Ammon's horn (tissue), 1 donor: ENCODE data around the gene SBK3.
"Not testable (repeated sequence)": the region's sequence is repeated elsewhere in the genome, so short reads cannot be mapped to it uniquely, and the experiment has no call there.

ENCODE experiments used
- DNase-seq: peaks from one replicate; pipeline ENCODE4 v3.0.0-alpha.2; 2016; ENCODE audit warnings: low spot score

Gene SBK3

GRCh38 chr19:55516878-55517620 lies 28.3 kb downstream of the SBK3 start:
- peak; percentile 98 for DNase-seq

- DNase-seq, result no peak
Measured at GRCh38 chr19:55508120-55508519, 37.2 kb downstream of the SBK3 start.

GRCh38 chr19:55504981-55505380 lies 40.4 kb downstream of the SBK3 start:
- no peak for DNase-seq

DNA sequence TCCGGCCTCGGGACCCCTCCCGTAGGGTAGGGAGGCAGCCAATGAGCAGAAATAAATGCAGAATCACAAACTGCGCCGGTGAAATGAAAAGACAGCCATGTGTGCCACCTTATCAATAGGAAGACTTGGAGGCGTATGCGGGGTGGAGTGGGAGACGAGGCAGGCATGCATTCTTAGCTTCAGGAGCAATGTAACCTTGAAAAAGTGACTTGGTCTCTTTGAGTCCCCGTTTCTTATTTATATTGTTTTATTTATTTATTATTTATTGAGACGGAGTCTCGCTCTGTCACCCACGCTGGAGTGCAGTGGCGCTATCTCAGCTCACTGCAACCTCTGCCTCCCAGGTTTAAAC lies 41.1 kb downstream of the SBK3 start:
- DNase-seq, result no peak

GRCh38 chr19:55503502-55504251 lies 41.7 kb downstream of the SBK3 start:
- peak; percentile 97 for DNase-seq

- no peak for DNase-seq
Measured at GRCh38 chr19:55503157-55503501, 42.2 kb downstream of the SBK3 start.

DNA sequence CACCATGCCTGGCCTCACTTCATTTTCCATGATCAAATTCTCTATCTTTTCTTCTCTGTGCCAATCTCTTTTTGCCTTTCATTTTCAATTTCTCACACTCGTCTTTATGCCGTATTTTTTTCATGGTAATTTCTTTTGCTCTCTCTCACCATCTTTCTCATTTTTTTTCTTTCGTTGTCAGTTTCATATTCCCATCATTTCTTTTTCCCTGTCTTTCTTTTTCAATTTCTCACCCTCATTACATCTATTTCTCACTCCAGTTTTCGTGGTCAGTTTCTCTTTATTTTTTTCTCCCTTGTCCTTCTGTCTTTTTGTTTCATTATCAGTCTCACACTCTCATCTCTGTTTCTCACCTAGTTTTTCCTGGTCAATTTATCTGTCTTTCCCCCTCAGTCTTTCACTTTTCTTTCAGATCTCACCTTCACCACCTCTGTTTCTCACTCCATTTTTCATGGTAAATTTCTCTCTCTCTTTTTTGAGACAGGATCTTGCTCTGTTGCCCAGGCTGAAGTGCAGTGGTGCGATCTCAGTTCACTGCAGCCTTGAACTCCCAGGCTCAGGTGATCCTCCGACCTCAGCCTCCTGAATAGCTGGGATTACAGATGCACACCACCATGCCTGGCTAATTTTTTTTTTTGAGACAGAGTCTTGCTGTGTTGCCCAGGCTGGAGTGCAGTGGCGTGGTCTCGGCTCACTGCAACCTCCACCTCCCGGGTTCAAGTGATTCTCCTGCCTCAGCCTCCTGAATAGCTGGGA lies 43.0 kb downstream of the SBK3 start:
- DNase-seq, result no peak

DNA sequence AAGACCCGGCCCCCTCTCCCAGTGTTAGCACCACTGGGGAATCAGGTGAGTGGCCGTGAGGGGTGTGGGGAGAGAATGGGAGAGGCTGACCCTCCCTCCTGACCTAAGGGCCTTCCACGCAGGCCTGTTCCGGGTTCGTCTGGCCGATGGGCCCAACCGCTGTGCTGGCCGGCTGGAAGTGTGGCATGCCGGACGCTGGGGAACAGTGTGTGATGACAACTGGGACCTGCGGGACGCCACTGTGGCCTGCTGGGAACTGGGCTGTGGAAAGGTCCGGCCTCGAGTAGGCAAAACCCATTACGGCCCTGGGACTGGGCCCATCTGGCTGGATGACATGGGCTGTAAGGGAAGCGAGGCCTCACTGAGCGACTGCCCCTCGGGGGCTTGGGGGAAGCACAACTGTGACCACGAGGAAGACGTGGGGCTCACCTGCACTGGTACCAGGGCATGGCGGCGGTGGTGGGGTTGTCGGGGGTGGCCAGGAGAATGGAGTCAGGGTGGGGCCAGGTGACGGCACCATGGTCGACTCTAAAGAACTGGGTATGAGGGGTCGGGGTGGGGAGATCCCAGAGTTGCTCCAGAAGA lies 44.9 kb downstream of the SBK3 start:
- DNase-seq, result no peak

- DNase-seq, result no peak
Measured at GRCh38 chr19:55498246-55498840, 47.0 kb downstream of the SBK3 start.

DNA sequence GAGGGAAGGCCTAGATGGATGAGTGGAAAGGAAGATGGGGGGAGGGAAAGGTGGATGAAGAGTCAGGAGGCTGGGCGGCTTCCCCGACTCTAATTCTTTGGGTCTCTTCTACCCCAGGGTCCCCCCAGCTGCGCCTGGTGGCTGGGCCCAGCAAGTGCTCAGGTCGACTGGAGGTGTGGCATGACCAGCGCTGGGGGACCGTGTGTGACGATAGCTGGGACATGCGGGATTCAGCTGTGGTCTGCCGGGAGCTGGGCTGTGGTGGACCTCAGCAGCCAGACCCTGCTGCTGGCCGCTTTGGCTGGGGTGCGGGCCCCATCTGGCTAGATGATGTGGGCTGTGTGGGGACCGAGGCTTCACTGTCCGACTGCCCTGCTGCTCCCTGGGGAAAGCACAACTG lies 47.6 kb downstream of the SBK3 start:
- DNase-seq, result no peak

DNA sequence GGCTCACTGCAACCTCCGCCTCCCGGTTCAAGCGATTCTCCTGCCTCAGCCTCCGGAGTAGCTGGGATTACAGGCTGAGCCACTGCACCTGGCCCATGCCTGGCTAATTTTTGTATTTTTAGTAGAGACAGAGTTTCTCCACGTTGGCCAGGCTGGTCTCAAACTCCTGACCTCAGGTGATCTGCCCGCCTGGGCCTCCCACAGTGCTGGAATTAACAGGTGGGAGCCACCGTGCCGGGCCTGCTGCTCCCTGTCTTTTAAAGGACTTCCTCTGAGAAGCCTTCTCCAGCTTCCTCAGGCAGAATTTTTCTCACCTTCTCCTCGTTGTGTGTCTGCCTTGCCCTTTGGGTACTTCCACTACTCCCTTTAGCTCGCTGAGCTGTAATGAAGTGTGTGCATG lies 48.5 kb downstream of the SBK3 start:
- not testable (repeated sequence) for DNase-seq

- DNase-seq, result no peak
Measured at GRCh38 chr19:55495646-55496349, 49.5 kb downstream of the SBK3 start.

DNA sequence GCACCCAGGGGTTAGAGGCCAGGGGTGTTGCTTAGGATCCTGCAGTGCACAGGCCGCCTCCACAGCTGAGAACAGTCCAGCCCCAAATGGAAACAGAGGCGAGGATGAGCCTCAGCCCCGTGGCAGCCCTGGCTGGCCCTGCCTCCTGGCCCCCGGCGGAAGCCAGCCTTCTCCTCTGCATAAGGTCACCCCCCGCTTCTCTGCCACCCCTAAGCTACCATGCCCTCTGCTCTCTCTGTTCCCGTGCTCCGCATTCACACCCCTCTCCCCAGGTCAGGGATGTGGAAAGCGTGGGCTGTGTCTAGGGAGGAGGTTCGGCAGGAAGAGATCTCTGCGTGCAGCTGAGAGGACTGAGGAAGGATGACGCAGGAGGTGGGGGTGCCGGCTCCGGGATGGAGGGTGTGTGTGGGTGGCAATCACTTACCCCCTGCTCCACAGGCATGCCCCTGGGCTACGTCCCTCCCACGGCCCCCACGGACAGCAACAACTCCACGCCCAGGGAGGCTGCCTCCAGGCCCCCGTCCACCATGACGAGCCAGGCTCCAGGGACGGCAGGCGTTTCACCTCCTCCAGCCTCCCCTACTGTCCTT lies 51.1 kb downstream of the SBK3 start:
- DNase-seq, result no peak

DNA sequence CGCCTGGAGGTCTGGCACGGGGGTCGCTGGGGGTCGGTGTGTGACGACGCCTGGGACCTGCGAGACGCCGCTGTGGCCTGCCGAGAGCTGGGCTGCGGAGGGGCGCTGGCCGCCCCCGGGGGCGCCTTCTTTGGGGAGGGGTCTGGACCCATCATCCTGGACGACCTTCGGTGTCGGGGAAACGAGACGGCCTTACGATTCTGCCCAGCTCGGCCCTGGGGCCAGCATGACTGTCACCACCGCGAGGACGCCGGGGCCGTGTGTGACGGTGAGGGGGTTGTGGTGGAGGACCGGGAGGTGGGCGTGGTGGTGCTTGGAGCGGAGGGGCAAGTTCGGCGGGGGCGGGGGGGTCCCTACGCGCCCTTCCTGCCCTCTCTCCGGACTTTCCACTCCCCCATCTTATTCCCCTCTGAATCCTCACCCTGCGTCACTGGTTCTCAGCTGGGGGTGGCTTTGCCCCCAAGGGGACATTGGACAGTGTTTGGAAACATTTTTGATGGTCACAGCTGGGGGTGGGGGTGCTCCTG lies 51.6 kb downstream of the SBK3 start:
- no peak for DNase-seq

DNA sequence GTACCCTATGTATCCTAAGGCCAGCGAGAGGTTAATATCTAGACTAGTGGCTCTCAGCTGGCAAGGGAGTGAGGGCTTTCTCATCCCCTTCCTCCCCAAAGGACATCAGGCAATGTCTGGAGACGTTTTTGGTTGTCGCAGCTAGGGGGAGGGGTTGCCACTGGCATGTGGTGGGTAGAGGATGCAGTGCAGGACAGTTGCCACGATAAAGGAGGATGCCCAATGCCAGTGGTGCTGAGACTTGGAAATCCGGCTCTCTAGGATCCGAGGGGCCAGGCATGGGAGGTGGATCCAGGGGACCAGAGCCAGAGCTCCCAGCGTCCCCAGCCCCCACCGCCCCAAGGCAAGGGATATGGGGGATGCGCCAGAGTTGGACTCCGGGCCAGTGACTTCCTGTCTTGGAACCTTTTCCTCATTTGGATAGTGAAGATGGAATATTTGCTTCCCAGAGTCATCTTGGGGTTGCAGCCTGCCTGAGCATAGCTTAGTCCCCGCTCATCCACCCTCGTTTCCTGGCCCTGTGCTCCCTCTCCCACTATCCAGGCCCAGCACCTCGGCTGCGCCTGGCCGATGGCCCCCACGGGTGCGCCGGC lies 52.2 kb downstream of the SBK3 start:
- no peak for DNase-seq

GRCh38 chr19:55492362-55492944 lies 52.9 kb downstream of the SBK3 start:
- no peak for DNase-seq

DNA sequence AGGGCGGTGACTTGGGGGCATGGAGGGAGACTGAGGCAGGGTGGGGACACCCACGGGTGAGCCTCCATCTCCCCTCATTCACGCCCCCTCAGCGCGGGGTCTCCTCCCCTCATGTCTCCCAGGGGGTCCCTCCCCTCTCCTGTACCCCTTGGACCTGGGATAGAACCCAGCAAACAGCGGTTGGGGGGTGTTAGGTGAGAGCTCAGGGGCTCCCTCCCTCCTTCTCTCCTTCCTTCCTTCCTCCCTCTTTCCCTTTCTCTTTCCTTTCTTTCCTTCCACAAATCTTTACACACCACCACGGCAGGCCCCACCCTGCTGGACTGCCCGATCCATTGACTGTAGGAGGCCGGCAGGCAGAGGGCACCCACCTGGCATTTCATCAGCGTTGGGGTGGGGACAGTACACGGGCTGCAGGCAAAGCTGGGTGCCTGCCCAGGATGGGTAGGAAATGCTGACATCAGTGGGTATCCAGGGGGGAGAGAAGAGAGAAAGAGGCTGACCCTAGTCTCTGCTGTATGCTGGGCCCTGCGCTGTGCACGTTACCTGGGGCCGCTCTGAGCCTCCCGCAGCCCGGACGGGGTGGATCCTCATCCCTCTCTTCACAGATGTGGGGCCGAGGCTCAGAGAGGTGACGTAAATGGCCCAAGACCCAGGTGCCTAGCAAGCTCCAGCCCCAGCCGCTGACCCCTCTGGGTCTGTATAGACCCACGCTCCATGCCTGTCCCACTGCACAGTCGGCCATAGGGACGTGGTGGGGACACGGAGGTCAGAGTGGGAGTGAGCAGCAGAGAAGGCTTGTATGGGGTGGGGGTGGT lies 53.6 kb downstream of the SBK3 start:
- no peak for DNase-seq
